ENCODE results near the gene PTX4. TPM values are rescaled to one million over a fixed set of nuclear protein-coding genes. Genes with fewer than 3 reads are reported as not detected.

PTX4 gene
- total RNA-seq, 2 experiments from 2014 or later, result not detected

DNA sequence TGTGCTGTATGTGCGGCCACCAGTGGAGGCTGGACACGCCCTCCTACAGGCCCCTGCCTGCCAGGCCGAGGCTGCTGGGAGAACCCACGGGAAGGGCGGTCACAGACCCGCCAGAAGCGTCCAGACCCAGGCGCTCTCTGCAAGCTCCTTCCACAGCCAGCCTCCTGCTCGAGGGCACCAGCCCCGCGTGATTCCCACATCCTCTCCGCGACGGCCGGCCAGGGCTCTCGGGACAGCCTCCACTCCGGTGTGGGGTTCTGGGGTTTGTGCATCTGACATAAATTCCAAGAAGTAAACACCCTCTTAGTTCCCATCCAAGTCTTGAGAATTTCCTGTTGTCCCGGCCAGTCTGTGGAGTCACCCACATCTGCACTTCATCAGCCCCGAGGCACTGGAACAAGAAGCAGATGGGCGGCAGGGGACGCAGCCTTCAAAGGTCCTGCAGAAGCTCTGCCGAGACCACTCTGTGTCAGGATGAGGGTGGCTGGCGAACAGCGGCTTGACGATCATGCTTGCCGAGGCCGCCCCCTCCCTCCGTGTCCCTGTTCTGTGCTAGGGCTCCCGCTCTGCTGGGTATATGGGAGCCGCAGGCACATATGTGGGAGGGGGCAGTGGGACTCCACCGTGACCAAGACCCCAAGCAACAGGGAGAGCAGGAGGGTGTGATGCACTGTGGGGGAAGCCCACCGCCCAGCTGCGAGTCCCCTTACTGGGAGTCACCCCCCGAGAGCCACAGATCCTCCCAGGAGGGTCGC is 42.3 kb upstream of the PTX4 start:
- POLR2A ChIA-PET, result no interaction called here
- no peaks in the 10 kb centered on the region for H3K27me3 Mint-ChIP-seq
- H3K9me3 Mint-ChIP-seq, result no peaks in the 10 kb centered on the region
- DNase-seq, result no peak
- H3K27ac Mint-ChIP-seq, result no peak overlapping the region
- H3K4me1 Mint-ChIP-seq, result peaks cover 38% of the 10 kb centered on the region
- CTCF ChIA-PET, result no interaction called here
- H3K36me3 Mint-ChIP-seq (ENCODE audit: low read depth), result peaks cover 18% of the 10 kb centered on the region
- no peak overlapping the region for H3K4me3 Mint-ChIP-seq

GRCh38 chr16:1530349-1530882 is 41.7 kb upstream of the PTX4 start:
- DNase-seq, result no peak
- CTCF ChIA-PET, result no interaction called here
- Mint-ChIP-seq H3K27ac (peak overlapping the region; percentile 66), H3K4me1 (peaks cover 44% of the 10 kb centered on the region), H3K27me3 (no peaks in the 10 kb centered on the region), H3K4me3 (no peak overlapping the region), H3K9me3 (no peaks in the 10 kb centered on the region), H3K36me3 (ENCODE audit: low read depth) (peaks cover 11% of the 10 kb centered on the region)
- POLR2A ChIA-PET, result no interaction called here

GRCh38 chr16:1528921-1529537 is 40.3 kb upstream of the PTX4 start:
- Mint-ChIP-seq H3K36me3 (ENCODE audit: low read depth) (peaks cover 2% of the 10 kb centered on the region), H3K9me3 (no peaks in the 10 kb centered on the region), H3K27ac (peak overlapping the region; percentile 79), H3K27me3 (no peaks in the 10 kb centered on the region), H3K4me1 (peaks cover 44% of the 10 kb centered on the region), H3K4me3 (no peak overlapping the region)
- ChIA-PET POLR2A (no interaction called here), CTCF (no interaction called here)
- no peak for DNase-seq

- Mint-ChIP-seq H3K9me3 (no peaks in the 10 kb centered on the region), H3K4me3 (no peak overlapping the region), H3K36me3 (ENCODE audit: low read depth) (peaks cover 2% of the 10 kb centered on the region), H3K27me3 (no peaks in the 10 kb centered on the region), H3K4me1 (peaks cover 41% of the 10 kb centered on the region), H3K27ac (peak overlapping the region; percentile 87)
- POLR2A ChIA-PET, result no interaction called here
- CTCF ChIA-PET, result no interaction called here
- DNase-seq, result no peak
Measured at GRCh38 chr16:1527836-1528811, 39.4 kb upstream of the PTX4 start.

DNA sequence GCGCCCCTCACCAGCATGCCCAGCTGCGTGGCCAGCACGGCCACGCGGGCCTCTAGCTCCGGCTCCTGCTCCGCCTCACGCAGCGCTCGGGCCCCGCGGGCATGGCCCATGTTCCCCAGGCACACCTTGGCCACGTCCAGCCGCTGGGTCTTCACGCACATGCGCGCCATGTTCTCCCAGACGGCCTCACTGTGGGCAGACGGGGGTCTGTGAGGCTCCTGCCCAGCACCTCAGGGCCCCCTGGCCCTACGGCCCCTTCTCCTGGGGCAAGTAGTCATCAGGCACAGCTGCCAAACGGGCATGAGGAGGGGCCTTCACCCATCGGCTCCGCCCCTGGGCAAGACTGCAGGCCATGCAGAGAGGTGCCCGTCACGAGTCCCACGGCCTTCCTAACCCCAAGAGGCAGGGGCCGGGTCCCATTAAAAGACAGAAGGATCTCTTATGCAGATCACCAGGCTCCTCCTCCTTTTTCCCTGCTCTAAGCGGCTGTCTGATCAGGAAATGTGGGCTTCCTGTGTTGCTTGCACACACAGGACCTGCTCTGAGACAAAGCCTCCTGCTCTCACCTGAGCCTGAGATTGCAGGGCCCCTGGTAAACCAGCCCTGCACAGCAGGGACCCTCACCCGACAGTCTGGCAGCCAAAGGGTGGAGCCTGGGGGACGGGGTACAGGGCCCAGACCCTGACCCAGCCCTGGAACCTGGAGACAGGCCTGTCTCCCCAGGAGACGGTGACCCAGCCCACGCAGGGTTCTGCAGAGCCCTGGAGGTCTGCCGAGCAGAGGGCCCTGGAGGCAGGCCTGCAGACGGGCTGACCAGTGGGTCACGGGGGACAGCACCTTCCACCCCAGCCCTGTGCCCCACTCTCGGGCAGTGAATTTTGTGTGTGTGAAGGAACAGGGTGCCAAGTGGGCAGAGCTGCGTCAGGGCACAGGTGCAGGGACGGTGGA is 38.1 kb upstream of the PTX4 start:
- ChIA-PET POLR2A (no interaction called here), CTCF (no interaction called here)
- Mint-ChIP-seq H3K4me1 (peaks cover 32% of the 10 kb centered on the region), H3K36me3 (ENCODE audit: low read depth) (peaks cover 2% of the 10 kb centered on the region), H3K4me3 (peak overlapping the region; percentile 30), H3K9me3 (no peaks in the 10 kb centered on the region), H3K27me3 (no peaks in the 10 kb centered on the region), H3K27ac (peak overlapping the region; percentile 87)
- peak; percentile 35 for DNase-seq

DNA sequence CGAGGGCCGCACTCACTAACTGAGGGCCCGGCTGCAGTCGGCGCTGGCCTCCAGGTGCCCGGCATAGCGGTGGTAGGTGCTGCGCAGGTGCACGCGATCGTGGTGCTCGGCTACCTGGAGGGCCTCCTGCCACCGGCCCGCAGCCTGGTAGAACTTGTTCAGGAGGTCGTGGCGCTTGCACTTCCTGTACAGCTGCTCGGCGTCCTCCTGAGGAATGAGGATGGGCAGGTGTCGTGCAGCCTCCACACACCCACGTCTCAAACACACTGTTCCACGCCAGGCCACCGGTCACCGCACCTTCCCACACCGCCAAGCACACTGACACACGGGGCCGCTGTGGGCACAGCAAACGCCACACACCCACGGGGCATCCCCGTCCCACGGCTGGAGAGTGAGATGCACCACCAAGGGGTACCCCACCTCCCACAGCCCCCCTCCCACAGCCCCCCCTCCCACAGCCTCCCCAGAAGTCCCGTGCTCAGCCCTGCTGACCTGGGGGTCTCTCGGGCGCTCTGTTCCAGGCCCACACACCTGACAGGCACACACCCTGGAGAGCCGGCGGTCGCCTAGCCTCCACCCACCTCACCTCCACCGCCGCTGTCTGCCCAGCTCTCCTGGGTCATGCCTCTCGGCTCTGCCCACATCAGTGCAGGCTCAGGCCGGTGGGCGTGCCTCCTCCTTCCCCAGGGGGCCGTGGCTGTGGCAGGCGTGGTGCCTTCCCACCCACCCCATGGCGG is 37.3 kb upstream of the PTX4 start:
- Mint-ChIP-seq H3K27me3 (no peaks in the 10 kb centered on the region), H3K4me3 (peak overlapping the region; percentile 27), H3K9me3 (no peaks in the 10 kb centered on the region), H3K36me3 (ENCODE audit: low read depth) (peaks cover 2% of the 10 kb centered on the region), H3K27ac (peak overlapping the region; percentile 79), H3K4me1 (peaks cover 32% of the 10 kb centered on the region)
- DNase-seq, result no peak
- POLR2A ChIA-PET, result no interaction called here
- CTCF ChIA-PET, result no interaction called here

DNA sequence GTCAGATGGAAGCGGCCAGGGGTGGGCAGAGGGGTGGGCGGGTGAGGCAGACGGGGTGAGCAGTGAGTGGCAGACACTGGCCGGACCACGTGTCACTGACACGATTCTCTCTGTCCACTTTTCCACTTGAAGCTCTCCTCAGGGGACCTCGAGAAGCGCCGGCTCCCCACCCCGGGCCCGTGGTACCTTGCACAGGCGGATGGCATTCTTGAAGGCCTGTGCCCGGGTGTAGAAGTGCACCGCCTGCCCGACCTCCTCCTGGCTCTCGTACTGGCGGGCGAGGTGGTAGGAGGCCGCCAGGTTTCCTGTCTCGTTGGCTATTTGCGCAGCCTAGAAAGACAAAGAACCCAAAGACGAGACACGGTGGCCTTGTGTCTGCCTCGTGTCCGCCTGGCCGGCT is 35.6 kb upstream of the PTX4 start:
- no peak for DNase-seq
- peaks cover 2% of the 10 kb centered on the region for H3K36me3 Mint-ChIP-seq (ENCODE audit: low read depth)
- H3K9me3 Mint-ChIP-seq, result no peaks in the 10 kb centered on the region
- H3K27me3 Mint-ChIP-seq, result no peaks in the 10 kb centered on the region
- ChIA-PET CTCF (no interaction called here), POLR2A (no interaction called here)
- peaks cover 25% of the 10 kb centered on the region for H3K4me1 Mint-ChIP-seq
- no peak overlapping the region for H3K4me3 Mint-ChIP-seq
- no peak overlapping the region for H3K27ac Mint-ChIP-seq

GRCh38 chr16:1523581-1524245 is 35.0 kb upstream of the PTX4 start:
- no peak for DNase-seq
- Mint-ChIP-seq H3K27me3 (no peaks in the 10 kb centered on the region), H3K9me3 (no peaks in the 10 kb centered on the region), H3K36me3 (ENCODE audit: low read depth) (peaks cover 2% of the 10 kb centered on the region), H3K4me3 (no peak overlapping the region), H3K4me1 (peaks cover 24% of the 10 kb centered on the region), H3K27ac (no peak overlapping the region)
- CTCF ChIA-PET, result interaction anchor here (0.9 kb wide), 1 partner anchor 53 kb away, joined by 3 read pairs; no protein-coding TSS in a partner anchor
- POLR2A ChIA-PET, result no interaction called here

GRCh38 chr16:1520461-1520860 is 31.7 kb upstream of the PTX4 start:
- Mint-ChIP-seq H3K4me1 (peaks cover under 1% of the 10 kb centered on the region), H3K9me3 (no peaks in the 10 kb centered on the region), H3K27ac (no peak overlapping the region), H3K27me3 (no peaks in the 10 kb centered on the region), H3K4me3 (no peak overlapping the region), H3K36me3 (ENCODE audit: low read depth) (no peaks in the 10 kb centered on the region)
- ChIA-PET CTCF (no interaction called here), POLR2A (no interaction called here)
- DNase-seq, result no peak

DNA sequence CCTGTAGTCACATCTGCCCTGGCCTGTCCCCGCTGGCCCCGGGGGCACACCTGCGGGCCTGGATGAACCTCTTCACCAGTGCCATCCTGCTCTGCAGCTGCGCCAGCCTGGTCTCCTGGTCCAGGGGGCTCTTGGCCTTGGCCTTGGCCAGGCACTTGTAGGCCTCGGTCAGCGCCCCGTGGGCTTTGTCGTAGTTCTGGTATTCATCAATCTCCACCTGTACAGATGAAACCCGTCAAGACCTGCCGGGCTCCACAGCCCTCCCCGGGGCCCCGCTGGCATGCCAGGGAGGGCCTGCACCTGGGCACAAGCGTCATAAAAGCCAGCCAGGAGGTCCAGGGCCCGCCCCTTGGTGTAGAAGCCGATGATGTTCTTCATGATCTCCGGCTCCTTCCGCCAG is 31.1 kb upstream of the PTX4 start:
- no peak overlapping the region for H3K4me3 Mint-ChIP-seq
- no peak for DNase-seq
- no peaks in the 10 kb centered on the region for H3K27me3 Mint-ChIP-seq
- H3K27ac Mint-ChIP-seq, result no peak overlapping the region
- peaks cover 2% of the 10 kb centered on the region for H3K36me3 Mint-ChIP-seq (ENCODE audit: low read depth)
- H3K9me3 Mint-ChIP-seq, result peaks cover 1% of the 10 kb centered on the region
- ChIA-PET CTCF (no interaction called here), POLR2A (no interaction called here)
- H3K4me1 Mint-ChIP-seq, result no peaks in the 10 kb centered on the region

- no peak overlapping the region for H3K27ac Mint-ChIP-seq
- no peak overlapping the region for H3K4me3 Mint-ChIP-seq
- H3K9me3 Mint-ChIP-seq, result peaks cover 2% of the 10 kb centered on the region
- DNase-seq, result no peak
- CTCF ChIA-PET, result interaction anchor here (0.6 kb wide), 1 partner anchor 540 kb away, joined by 3 read pairs; no protein-coding TSS in a partner anchor
- H3K36me3 Mint-ChIP-seq (ENCODE audit: low read depth), result peaks cover 6% of the 10 kb centered on the region
- H3K4me1 Mint-ChIP-seq, result no peaks in the 10 kb centered on the region
- H3K27me3 Mint-ChIP-seq, result no peaks in the 10 kb centered on the region
- POLR2A ChIA-PET, result no interaction called here
Measured at GRCh38 chr16:1518626-1519135, 29.9 kb upstream of the PTX4 start.
